Sciatic nerve (tissue), 2 donors: ENCODE data around the gene RPS16. TPM values are rescaled to one million over a fixed set of nuclear protein-coding genes. Genes with fewer than 3 reads are reported as not detected.
"Not testable (repeated sequence)": the region's sequence is repeated elsewhere in the genome, so short reads cannot be mapped to it uniquely, and the experiment has no call there.

Experiments used
- ATAC-seq: fragments of 200-7000 bp; cut with Tn5 transposase; one replicate; pipeline ENCODE4 v1.9.1; 2020; ENCODE audit warnings: mild to moderate bottlenecking, moderate library complexity
- DNase-seq: peaks from one replicate; pipeline ENCODE4 v3.0.0-alpha.2; 2020; ENCODE audit warnings: low spot score
- intact Hi-C: fragments of 100-400 bp; cut with DNase I; formaldehyde crosslinking; loops from one replicate; pipeline ENCODE4 v1.14.2; 2022
- total RNA-seq: library from RNA; stranded (reverse); fragmentation: NEBNext Ultra II Directional; extraction: Animal tissue kit (Norgen Biotek cat#: 25700); gene quantifications from one replicate; pipeline ENCODE4 v1.2.1, GENCODE V29; 2021
- donor health status: DM: no; HTN: no; CAD: no.
- donor health status: DM: no; HTN: no; CAD: no.

The RPS16 gene
- total RNA-seq, 1 donor from 2014 or later = 1,367 TPM

DNA sequence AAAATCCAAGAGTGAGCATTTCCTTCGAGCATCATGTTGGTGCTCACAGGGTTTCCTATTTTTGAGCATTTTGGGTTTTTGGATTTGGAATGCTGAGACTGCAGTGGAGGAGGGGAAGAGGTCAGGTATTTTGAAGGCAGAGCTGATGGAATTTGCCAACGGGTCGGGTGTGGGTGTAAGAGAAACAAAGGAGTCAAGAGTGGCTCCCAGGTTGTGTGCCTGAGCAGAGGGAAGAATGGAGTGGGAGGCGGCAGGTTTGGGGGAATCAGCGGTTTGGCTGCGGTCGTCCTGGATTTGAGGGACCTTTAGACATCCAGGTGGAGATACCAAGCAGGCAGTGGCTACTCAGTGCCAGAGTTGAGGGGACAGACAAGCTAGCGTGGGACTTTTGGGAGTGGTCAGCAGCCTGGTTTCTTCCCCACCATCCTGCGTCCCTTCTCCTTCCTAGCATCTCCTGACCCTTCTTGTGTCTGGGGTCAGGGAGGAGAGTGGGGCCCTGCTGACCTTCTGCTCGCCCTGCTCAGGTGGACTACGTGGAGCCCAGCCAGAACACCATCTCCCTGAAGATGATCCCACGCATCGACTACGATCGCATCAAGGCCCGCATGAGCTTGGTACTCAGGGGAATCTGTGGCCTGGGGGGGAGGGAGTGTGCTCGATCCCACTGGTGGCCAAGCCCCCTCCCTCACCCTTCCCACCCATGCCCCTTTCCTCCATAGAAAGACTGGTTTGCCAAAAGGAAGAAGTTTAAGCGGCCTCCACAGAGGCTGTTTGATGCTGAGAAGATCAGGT is 30.4 kb upstream of the RPS16 start:
- ATAC-seq (no peak), DNase-seq (no peak)
- intact Hi-C loops = no loop called here

DNA sequence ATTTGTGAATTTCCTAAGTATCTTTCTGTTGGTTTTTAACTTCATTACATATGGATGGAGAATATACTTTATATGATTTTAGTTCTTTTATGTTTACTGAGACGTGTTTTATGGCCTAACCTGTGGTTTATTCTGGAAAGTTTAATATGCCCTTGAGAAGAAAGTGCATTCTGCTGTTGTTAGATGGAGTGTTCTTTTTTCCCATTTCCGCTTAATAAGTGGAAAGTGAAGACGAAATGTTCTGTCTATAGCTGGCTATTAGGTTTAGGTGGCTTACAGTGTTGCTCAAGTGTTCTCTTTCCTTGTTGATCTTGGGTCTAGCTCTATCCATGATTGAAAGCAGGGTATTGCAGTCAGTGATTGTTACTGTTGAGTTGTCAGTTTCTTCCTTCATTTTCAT is 27.7 kb upstream of the RPS16 start:
- intact Hi-C loops = no loop called here
- ATAC-seq (no peak), DNase-seq (no peak)

DNA sequence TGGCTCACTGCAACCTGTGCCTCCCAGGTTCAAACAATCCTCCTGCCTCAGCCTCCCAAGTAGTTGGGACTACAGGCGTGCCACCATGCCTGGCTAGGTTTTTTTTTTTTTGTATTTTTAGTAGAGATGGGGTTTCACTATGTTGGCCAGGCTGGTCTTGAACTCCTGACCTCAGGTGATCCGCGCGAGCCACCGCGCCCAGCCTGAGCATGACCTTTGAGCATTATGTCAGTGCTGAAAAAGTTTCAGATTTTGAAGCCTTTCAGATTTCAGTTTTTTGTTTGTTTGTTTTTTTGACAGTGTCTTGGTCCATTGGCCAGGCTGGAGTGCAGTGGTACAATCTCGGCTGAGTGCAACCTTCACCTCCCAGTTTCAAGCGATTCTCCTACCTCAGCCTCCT is 15.5 kb upstream of the RPS16 start:
- intact Hi-C loops, ATAC-seq, DNase-seq: not testable (repeated sequence)

DNA sequence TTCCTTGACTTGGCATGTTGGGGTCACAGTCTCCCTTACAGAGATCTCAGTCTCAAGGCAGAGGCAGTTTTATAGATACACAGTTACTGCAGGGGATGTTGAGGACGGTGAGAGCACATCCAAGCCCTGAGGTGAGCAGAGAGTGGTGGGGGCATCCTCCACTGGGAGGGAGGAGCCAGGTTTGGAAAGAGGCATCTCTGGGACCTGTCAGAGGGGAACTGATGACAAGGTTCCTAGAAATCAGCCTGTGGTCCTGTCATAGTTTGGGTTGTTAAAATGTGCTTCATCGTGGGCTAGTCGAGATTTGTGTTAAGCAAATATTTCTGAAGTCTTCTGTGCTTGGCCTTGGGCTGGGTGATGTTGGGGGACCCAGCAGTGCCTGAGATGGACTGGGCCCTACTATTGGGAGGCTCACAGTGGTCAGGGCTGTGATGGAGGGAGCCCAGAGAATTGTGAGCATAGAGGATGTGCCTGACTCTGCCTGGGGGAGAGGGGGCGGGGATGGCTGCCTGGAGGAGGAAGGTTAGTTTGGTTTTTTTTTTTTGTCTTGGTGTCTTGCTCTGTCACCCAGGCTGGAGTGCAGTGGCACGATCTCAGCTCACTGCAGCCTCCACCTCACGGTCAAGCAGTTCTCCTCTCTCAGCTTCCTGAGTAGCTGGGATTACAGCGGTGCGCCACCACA is 13.5 kb upstream of the RPS16 start:
- intact Hi-C loops = no loop called here
- no peak for DNase-seq
- ATAC-seq = no peak

DNA sequence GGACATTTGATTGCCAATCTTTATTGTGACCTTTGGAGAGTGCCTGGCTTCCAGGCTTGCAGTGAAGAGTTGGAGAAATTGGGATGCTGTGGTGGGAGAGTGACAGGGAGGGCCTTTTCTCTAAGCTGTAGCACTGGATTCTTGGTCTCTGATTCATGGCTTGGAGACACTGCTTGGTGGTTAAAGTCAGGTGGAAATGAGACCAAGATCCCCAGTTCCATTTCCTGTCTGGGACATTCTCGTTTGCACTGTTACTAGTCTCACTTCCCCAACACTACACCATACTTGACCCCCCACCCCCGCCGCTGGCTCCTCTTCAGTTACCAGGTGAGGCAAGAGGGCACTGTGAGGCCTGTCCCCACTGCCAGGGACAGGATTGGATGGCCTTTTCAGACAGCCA is 12.5 kb upstream of the RPS16 start:
- DNase-seq (no peak), ATAC-seq (no peak)
- intact Hi-C loops = no loop called here

DNA sequence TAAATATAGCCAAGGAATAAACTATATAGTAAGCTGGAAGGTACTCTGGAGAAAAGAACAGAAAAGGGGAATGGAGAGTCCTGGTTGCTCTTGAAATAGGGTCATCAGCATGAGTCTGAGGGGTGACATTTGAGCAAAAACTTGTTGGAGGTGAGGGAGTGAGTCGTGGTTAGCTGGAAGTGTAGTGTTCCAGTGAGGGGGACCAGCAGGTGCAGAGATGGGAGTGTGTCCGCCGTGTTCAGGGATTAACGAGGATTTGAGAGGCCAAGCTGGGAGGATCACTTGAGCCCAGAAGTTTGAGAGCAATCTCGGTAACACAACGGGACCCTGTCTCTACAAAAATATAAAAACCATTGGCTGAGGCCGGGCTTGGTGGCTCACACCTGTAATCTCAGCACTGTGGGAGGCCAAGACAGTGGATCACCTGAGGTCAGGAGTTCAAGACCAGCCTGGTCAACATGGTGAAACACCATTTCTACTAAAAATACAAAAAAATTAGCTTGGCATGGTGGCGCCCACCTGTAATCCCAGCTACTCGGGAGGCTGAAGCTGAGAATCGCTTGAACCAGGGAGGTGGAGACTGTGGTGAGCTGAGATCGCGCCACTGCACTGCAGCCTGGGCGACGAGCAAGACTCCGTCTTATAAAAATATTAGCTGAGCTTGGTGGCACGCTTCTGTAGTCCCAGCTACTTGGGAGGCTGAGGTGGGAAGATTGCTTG is 10.8 kb upstream of the RPS16 start:
- DNase-seq = no peak

DNA sequence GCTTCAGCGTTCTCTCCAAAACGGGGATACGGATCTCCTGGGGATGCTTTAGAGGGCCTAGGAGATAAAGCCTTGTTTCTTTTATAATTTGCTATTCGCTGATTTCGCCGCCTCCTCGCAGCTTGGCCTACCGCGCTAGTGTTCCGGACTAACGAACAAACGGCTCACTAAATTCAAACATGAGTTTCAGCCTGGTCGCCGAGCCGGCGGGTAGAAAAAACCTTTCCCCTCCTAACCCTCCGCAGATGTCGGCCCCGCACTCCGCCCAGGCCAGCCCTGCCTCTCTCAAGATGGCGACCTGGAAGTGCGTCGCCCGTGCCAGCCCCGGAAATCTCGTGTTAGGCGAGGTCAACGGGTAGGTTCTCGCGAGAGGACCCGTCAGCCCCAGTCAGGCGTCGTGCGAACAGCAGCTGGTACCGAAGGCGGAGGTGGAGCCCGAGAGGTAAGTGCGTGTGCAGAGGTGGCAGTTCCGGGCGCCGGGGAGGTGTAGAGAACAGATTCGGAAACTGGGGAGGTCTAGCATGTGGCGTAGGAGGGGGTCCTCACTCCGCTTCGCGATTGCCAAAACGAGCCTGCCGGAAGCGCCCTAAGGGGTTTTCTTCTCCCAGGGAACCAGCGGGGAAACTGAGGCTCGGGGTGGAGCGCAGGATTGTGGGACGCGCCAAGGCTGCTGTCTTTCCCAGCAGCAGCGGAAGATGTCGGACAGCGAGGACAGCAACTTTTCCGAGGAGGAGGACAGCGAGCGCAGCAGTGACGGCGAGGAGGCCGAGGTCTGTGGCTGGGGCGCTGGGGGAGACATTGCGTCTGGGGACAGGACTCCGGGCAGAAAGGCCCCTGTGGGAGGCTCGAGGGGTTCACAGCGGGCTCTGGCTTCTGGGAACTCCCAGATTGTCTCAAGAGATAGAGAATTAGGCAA is 9.7 kb upstream of the RPS16 start, which contains the start of gene SUPT5H:
Gene SUPT5H, plus strand, starts transcription at position 387 of the 916 bp plus-strand sequence. Its CDS starts 309 bp downstream, at position 696.
- intact Hi-C loops = no loop called here

More for the DNA sequence above, 10.8 kb upstream of the RPS16 start:
- ATAC-seq = no peak
- intact Hi-C loops = no loop called here

DNA sequence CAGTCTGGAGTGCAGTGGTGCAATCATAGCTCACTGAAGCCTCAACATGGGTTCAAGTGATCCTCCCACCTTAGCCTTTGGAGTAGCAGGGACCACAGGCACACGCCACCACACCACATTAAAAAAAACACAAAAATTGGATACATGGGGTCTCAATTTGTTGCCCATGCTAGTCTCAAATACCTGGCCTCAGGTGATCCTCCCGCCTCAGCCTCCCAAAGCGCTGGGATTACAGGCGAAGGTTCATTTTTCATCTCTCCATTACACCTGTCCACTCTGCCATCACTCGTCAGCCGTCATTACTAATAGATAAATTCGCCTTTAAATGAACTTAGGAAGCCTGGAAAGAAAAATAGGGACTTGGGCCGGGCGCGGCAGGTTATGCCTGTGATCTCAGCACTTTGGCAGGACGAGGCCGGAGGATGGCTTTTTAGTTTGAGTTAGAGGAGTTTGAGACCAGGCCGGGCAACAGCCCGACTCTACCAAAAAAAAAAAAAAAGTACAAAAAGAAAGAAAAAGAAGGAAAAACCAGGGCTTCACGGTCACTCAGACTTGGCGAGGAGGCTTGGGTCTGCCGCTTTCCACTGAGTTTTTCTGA is 8.9 kb upstream of the RPS16 start:
- intact Hi-C loops = no loop called here

More for the DNA sequence above, 9.7 kb upstream of the RPS16 start, which contains the start of gene SUPT5H:
- DNase-seq (peak; percentile 98), ATAC-seq (peak; percentile 99)

DNA sequence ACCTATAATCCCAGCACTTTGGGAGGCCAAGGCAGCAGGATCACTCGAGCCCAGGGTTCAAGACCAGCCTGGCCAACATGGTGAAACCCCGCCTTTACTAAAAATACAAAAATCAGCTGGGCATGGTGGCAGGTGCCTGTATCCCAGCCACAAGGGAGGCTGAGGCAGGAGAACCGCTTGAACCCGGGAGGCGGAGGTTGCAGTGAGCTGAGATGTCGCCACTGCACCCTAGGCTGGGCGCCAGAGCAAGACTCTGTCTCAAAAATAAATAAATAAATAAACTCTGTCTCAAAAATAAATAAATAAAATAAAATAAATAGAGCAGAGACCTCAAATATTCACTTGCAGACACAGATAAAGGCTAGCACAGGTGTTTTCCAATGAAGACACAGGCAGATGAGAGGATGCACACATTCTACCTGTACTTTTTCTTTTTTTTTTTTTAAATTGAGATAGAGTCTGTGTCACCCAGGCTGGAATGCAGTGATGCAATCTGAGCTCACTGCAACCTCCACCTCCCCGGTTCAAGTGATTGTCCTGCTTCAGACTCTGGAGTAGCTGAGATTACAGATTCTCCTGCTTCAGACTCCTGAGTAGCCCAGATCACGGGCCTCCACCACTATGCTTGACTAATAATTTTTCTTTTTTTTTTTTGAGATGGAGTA is 2.7 kb upstream of the RPS16 start:
- intact Hi-C loops = no loop called here
- DNase-seq (no peak), ATAC-seq (no peak)

More for the DNA sequence above, 8.9 kb upstream of the RPS16 start:
- ATAC-seq (peak; percentile 29), DNase-seq (no peak)

DNA sequence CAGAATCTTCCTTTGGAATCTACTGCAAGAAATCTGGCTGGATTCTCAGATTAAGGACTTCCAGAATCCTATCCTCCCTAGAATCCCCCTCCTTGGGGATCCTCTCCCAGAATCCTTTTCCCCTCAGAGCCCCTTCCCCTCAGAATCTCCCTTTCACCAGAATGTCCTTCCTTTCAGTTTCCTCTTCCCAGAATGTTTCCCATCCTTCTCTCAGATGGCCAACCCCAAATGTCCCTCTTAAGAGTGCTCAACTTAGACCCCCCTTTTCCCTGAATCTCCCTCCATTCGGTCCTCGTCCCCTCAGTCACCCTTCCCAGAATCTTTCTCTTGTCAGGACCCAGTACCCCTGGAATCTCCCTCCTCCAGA is 584 bp upstream of the RPS16 start:
- DNase-seq (no peak), ATAC-seq (no peak)
- intact Hi-C loops = no loop called here

DNA sequence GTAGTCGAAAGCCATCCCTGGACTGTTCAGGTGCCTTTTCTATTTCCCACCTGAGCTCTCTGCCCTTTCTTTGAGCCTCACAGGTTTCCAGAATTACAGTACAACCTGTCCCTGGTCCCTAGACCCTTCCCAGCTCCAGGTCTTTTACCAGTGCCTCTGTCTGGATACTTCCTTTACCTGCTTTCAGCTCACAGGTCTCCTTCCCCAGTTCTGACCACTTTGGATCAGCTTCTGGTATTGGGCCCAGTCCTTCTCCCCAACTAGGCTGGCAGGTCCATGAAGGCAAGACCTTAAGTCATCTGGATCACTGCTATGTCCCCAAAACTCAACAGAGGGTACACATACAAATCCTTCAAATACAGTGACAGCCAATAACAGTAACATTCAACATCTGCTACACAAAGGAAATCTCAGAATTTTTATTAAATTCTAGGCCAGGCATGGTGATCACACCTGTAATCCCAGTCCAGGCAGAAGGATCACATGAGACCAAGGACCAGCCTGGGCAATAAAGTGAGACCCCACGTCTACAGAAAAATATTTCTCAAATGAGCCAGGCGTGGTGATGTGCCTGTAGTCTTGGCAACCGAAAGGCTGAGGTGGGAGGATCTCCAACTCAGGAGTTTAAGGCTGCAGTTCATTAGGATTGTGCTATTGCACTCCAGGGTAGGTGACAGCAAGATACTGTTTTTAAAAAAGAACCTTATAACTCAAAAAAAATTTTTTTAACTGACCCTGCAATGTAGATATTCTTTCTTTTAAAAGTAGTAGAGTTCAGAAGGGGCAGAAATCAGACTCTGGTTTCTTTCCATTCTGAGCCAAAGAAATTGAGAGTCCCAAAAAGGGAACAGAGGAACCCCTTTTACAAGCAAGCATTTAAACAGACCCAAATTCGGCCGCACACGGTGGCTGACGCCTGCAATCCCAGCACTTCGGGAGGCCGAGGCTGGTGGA is 1.3 kb downstream of the RPS16 start:
- no peak for ATAC-seq
- DNase-seq = no peak
- intact Hi-C loops = no loop called here

DNA sequence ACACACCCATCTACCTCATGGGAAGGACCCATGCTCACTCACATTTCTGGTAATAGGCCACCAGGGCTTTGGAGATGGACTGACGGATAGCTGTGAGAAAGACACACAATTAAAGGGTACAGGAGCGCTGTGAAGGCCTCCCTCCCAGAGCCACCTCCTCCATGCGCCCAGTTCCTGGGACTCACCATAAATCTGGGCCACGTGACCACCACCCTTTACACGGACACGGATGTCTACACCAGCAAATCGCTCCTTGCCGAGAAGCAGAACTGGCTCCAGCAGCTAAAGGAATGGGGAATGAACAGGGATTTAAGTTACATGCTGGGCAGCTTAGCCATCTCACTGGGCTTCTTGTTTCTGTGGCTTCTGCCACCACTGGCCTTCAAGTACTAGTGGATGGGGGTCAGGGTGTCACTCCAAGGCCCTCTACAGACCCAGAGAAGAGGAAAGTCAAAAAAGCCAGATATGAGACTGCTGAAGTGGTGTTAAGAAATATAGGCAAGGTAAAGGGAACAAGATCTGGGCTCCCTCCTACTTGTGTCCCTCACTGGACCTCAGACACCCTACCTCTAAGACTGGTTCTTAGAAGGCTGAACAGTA is 2.2 kb downstream of the RPS16 start:
- intact Hi-C loops = no loop called here
- no peak for DNase-seq
- ATAC-seq = no peak

DNA sequence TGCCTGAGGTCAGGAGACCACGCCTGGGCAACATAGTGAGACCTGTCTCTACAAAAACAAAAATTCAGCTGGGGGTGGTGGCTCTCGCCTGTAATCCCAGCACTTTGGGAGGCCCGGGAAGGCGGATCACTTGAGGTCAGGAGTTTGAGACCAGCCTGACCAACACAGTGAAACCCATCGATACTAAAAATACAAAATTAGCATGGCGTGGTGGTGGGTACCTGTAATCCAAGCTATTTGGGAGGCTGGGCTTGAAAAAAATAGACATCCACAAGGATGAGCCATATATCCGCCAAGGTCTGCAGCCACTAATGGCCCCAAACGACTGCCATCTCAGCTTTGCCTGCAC is 3.1 kb downstream of the RPS16 start:
- ATAC-seq (no peak), DNase-seq (no peak)
- intact Hi-C loops = no loop called here

DNA sequence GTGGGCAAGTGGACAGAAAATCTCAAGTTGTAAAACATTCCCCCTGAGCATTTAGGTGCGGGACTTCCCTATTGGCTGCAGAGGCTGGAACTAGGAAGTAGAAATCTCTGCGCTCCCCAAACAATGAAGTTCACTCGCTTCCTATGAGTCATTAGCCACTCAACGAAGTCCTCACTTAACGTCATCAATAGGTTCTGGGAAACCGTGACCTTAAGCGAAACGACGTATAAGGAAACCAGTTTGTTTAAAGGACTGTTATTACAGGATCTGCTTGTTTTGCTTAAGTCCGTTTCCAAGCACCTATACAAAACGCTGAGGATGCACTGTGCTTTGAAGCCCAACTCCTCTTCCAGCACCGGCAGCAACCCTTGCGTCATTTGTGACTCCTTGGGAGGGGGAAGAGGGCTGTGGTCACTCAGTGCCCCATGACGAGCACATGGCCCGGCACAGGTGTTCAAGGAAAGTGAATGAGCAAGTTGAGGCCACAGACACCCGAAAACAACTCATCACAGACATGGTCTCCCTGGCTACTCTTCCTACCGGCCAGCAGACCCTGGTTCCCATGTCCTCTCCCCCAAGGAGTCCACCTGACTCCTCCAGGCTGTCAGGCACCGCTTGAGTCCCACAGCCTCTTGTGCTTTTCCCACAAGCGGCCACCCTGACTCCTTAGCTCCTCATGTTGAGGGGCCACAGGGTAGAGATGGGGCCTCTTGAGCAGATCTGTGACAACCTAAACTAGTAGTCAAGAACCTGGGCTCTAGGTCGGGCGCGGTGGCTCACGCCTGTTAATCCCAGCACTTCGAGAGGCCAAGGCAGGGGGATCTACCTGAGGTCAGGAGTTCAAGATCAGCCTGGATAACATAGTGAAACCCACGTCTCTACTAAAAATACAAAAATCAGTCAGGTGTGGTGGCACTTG is 4.8 kb downstream of the RPS16 start:
- ATAC-seq (no peak), DNase-seq (no peak)
- intact Hi-C loops = no loop called here

DNA sequence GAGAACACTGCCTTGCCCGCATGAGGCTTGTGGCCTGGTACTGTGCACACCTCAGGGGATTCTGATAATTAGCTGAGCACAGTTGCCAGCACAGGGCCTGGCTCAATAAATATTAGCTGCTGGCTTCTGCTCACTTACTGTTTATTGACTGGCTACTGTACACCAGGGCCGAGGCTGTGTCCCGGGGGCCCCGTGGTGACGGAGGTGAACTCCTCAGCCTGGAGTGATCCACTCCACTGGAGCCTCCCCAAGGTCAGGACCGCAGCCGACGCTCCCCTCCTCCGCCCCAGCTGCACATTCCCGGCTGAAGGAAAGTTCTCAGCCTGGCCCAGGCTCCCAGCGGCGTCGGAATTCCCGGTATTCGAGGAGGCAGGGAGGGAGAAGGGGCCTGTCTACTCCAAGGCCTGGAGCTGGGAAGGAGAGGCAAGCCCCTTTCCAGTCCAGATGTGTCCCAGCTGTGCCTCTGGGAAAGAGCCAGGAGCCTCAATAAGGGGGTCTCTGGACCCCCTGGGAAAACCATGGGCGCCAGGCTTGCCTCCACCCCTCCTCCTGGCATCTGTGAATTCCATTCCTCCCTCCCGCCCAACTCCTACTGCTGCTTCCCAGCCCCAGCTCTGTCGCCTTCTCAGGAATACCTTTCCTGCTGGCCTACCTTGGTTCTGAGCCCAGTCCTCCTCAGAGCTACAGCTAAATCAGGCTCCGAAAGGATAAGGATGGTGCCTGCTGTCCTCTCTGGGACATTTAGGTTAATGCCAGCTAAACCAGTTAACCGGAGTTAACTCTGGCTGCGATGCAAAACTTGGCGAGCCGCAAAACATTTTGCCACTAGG is 7.3 kb downstream of the RPS16 start:
- peak; percentile 89 for ATAC-seq
- intact Hi-C loops = no loop called here
- DNase-seq = peak; percentile 86
